ENCODE data around the gene C1orf146.
"Not testable (repeated sequence)": the region's sequence is repeated elsewhere in the genome, so short reads cannot be mapped to it uniquely, and the experiment has no call there.

C1orf146 gene

GRCh38 chr1:92228401-92228800 lies 10.7 kb downstream of the C1orf146 start:
- no peaks in the 10 kb centered on the region for H3K4me1 Mint-ChIP-seq (ENCODE audit: low read depth)
- no peaks in the 10 kb centered on the region for H3K9me3 Mint-ChIP-seq
- H3K27ac Mint-ChIP-seq = no peak overlapping the region
- H3K27me3 Mint-ChIP-seq (ENCODE audit: low read depth) = peaks cover 10% of the 10 kb centered on the region
- no peaks in the 10 kb centered on the region for H3K36me3 Mint-ChIP-seq (ENCODE audit: low read depth)
- H3K4me3 Mint-ChIP-seq = no peak overlapping the region

GRCh38 chr1:92230736-92231135 lies 13.0 kb downstream of the C1orf146 start:
- no peaks in the 10 kb centered on the region for H3K36me3 Mint-ChIP-seq (ENCODE audit: low read depth)
- H3K4me1 Mint-ChIP-seq (ENCODE audit: low read depth) = no peaks in the 10 kb centered on the region
- no peaks in the 10 kb centered on the region for H3K9me3 Mint-ChIP-seq
- H3K4me3 Mint-ChIP-seq = no peak overlapping the region
- H3K27me3 Mint-ChIP-seq (ENCODE audit: low read depth) = peaks cover 10% of the 10 kb centered on the region
- H3K27ac Mint-ChIP-seq = no peak overlapping the region

- peaks cover 5% of the 10 kb centered on the region for H3K27me3 Mint-ChIP-seq (ENCODE audit: low read depth)
- H3K27ac Mint-ChIP-seq = no peak overlapping the region
- H3K9me3 Mint-ChIP-seq = no peaks in the 10 kb centered on the region
- peaks cover 1% of the 10 kb centered on the region for H3K36me3 Mint-ChIP-seq (ENCODE audit: low read depth)
- no peaks in the 10 kb centered on the region for H3K4me1 Mint-ChIP-seq (ENCODE audit: low read depth)
- no peak overlapping the region for H3K4me3 Mint-ChIP-seq
These were observed 22.3 kb downstream of the C1orf146 start for GRCh38 chr1:92240034-92240433.

GRCh38 chr1:92244376-92244775 lies 26.7 kb downstream of the C1orf146 start:
- H3K36me3 Mint-ChIP-seq (ENCODE audit: low read depth) = peaks cover 12% of the 10 kb centered on the region
- no peak overlapping the region for H3K27ac Mint-ChIP-seq
- no peaks in the 10 kb centered on the region for H3K27me3 Mint-ChIP-seq (ENCODE audit: low read depth)
- H3K4me3 Mint-ChIP-seq = no peak overlapping the region
- H3K4me1 Mint-ChIP-seq (ENCODE audit: low read depth) = no peaks in the 10 kb centered on the region
- H3K9me3 Mint-ChIP-seq = no peaks in the 10 kb centered on the region

- not testable (repeated sequence) for H3K4me1 Mint-ChIP-seq (ENCODE audit: low read depth); H3K27ac Mint-ChIP-seq; H3K4me3 Mint-ChIP-seq; H3K27me3 Mint-ChIP-seq (ENCODE audit: low read depth)
- H3K36me3 Mint-ChIP-seq (ENCODE audit: low read depth) = peaks cover 64% of the 10 kb centered on the region
- H3K9me3 Mint-ChIP-seq = peaks cover 16% of the 10 kb centered on the region
These were observed 37.0 kb downstream of the C1orf146 start for GRCh38 chr1:92254714-92255113.

GRCh38 chr1:92259350-92259749 lies 41.6 kb downstream of the C1orf146 start:
- Mint-ChIP-seq H3K27me3 (ENCODE audit: low read depth) (no peaks in the 10 kb centered on the region), H3K4me1 (ENCODE audit: low read depth) (peaks cover 1% of the 10 kb centered on the region), H3K9me3 (peaks cover 10% of the 10 kb centered on the region), H3K27ac (no peak overlapping the region), H3K4me3 (no peak overlapping the region), H3K36me3 (ENCODE audit: low read depth) (peaks cover 64% of the 10 kb centered on the region)

GRCh38 chr1:92262516-92262915 lies 44.8 kb downstream of the C1orf146 start:
- Mint-ChIP-seq H3K27me3 (ENCODE audit: low read depth) (no peaks in the 10 kb centered on the region), H3K36me3 (ENCODE audit: low read depth) (peaks cover 38% of the 10 kb centered on the region), H3K27ac (no peak overlapping the region), H3K4me3 (no peak overlapping the region), H3K4me1 (ENCODE audit: low read depth) (no peaks in the 10 kb centered on the region), H3K9me3 (no peaks in the 10 kb centered on the region)

GRCh38 chr1:92273039-92273438 lies 55.3 kb downstream of the C1orf146 start:
- Mint-ChIP-seq H3K36me3 (ENCODE audit: low read depth) (peaks cover 35% of the 10 kb centered on the region), H3K27me3 (ENCODE audit: low read depth) (no peaks in the 10 kb centered on the region), H3K4me3 (no peak overlapping the region), H3K27ac (no peak overlapping the region), H3K9me3 (no peaks in the 10 kb centered on the region), H3K4me1 (ENCODE audit: low read depth) (peaks cover 6% of the 10 kb centered on the region)

GRCh38 chr1:92274939-92275338 lies 57.2 kb downstream of the C1orf146 start:
- no peak overlapping the region for H3K27ac Mint-ChIP-seq
- no peaks in the 10 kb centered on the region for H3K27me3 Mint-ChIP-seq (ENCODE audit: low read depth)
- peaks cover 6% of the 10 kb centered on the region for H3K4me1 Mint-ChIP-seq (ENCODE audit: low read depth)
- H3K9me3 Mint-ChIP-seq = no peaks in the 10 kb centered on the region
- H3K4me3 Mint-ChIP-seq = no peak overlapping the region
- H3K36me3 Mint-ChIP-seq (ENCODE audit: low read depth) = peaks cover 36% of the 10 kb centered on the region

GRCh38 chr1:92276082-92276481 lies 58.4 kb downstream of the C1orf146 start:
- Mint-ChIP-seq H3K36me3 (ENCODE audit: low read depth) (peaks cover 44% of the 10 kb centered on the region), H3K27me3 (ENCODE audit: low read depth) (no peaks in the 10 kb centered on the region), H3K9me3 (no peaks in the 10 kb centered on the region), H3K27ac (no peak overlapping the region), H3K4me3 (no peak overlapping the region), H3K4me1 (ENCODE audit: low read depth) (peaks cover 11% of the 10 kb centered on the region)

GRCh38 chr1:92277105-92277723 lies 59.5 kb downstream of the C1orf146 start:
- H3K9me3 Mint-ChIP-seq = no peaks in the 10 kb centered on the region
- H3K27ac Mint-ChIP-seq = no peak overlapping the region
- H3K36me3 Mint-ChIP-seq (ENCODE audit: low read depth) = peaks cover 52% of the 10 kb centered on the region
- H3K4me3 Mint-ChIP-seq = no peak overlapping the region
- peaks cover 16% of the 10 kb centered on the region for H3K4me1 Mint-ChIP-seq (ENCODE audit: low read depth)
- H3K27me3 Mint-ChIP-seq (ENCODE audit: low read depth) = no peaks in the 10 kb centered on the region

- peaks cover 17% of the 10 kb centered on the region for H3K4me1 Mint-ChIP-seq (ENCODE audit: low read depth)
- H3K36me3 Mint-ChIP-seq (ENCODE audit: low read depth) = peaks cover 66% of the 10 kb centered on the region
- H3K4me3 Mint-ChIP-seq; H3K27ac Mint-ChIP-seq; H3K9me3 Mint-ChIP-seq; H3K27me3 Mint-ChIP-seq (ENCODE audit: low read depth): not testable (repeated sequence)
These were observed 62.1 kb downstream of the C1orf146 start for GRCh38 chr1:92279781-92280180.

- H3K27me3 Mint-ChIP-seq (ENCODE audit: low read depth); H3K9me3 Mint-ChIP-seq; H3K27ac Mint-ChIP-seq; H3K4me3 Mint-ChIP-seq: not testable (repeated sequence)
- Mint-ChIP-seq H3K4me1 (ENCODE audit: low read depth) (peaks cover 14% of the 10 kb centered on the region), H3K36me3 (ENCODE audit: low read depth) (peaks cover 73% of the 10 kb centered on the region)
These were observed 63.7 kb downstream of the C1orf146 start for GRCh38 chr1:92281411-92281810.

GRCh38 chr1:92291372-92291999 lies 73.8 kb downstream of the C1orf146 start:
- H3K27me3 Mint-ChIP-seq (ENCODE audit: low read depth) = no peaks in the 10 kb centered on the region
- H3K4me1 Mint-ChIP-seq (ENCODE audit: low read depth) = peaks cover 21% of the 10 kb centered on the region
- H3K36me3 Mint-ChIP-seq (ENCODE audit: low read depth) = peaks cover 39% of the 10 kb centered on the region
- H3K4me3 Mint-ChIP-seq = no peak overlapping the region
- no peaks in the 10 kb centered on the region for H3K9me3 Mint-ChIP-seq
- no peak overlapping the region for H3K27ac Mint-ChIP-seq
